ENCODE results near the gene TEPSIN.

The TEPSIN gene

GRCh38 chr17:81238815-81239713, at the start of gene TEPSIN, which contains the start of gene NDUFAF8:
Gene TEPSIN (minus strand): TSS chr17:81239055. CDS start chr17:81239033, 22 bp downstream.
Gene NDUFAF8 (plus strand): TSS chr17:81239318. CDS start chr17:81239364, 46 bp downstream.
- peak; percentile 94 for DNase-seq
- ATAC-seq = peak; percentile 97

- ATAC-seq (no peak), DNase-seq (no peak)
Observed at GRCh38 chr17:81287741-81288430, 49.0 kb upstream of the TEPSIN start.

- no peak for ATAC-seq
- no peak for DNase-seq
Observed at GRCh38 chr17:81287152-81287551, 48.3 kb upstream of the TEPSIN start.

GRCh38 chr17:81286491-81287145, 47.8 kb upstream of the TEPSIN start:
- no peak for DNase-seq
- ATAC-seq = no peak

- no peak for ATAC-seq
- DNase-seq = no peak
Observed at GRCh38 chr17:81285894-81286293, 47.0 kb upstream of the TEPSIN start.

GRCh38 chr17:81285179-81285878, 46.5 kb upstream of the TEPSIN start:
- peak; percentile 79 for DNase-seq
- ATAC-seq = peak; percentile 87

GRCh38 chr17:81282876-81283275, 44.0 kb upstream of the TEPSIN start:
- DNase-seq = no peak
- ATAC-seq = no peak

GRCh38 chr17:81282141-81282540, 43.3 kb upstream of the TEPSIN start:
- DNase-seq = no peak
- no peak for ATAC-seq

- ATAC-seq = no peak
- no peak for DNase-seq
Observed at GRCh38 chr17:81280571-81280970, 41.7 kb upstream of the TEPSIN start.

GRCh38 chr17:81279278-81280275, 40.7 kb upstream of the TEPSIN start:
- no peak for DNase-seq
- no peak for ATAC-seq

- ATAC-seq (no peak), DNase-seq (no peak)
Observed at GRCh38 chr17:81278831-81279230, 40.0 kb upstream of the TEPSIN start.

- ATAC-seq = no peak
- DNase-seq = no peak
Observed at GRCh38 chr17:81277946-81278693, 39.3 kb upstream of the TEPSIN start.

GRCh38 chr17:81277421-81277820, 38.6 kb upstream of the TEPSIN start:
- ATAC-seq (no peak), DNase-seq (no peak)

GRCh38 chr17:81276781-81277180, 37.9 kb upstream of the TEPSIN start:
- ATAC-seq (peak; percentile 41), DNase-seq (no peak)

GRCh38 chr17:81274471-81274855, 35.6 kb upstream of the TEPSIN start:
- DNase-seq (no peak), ATAC-seq (no peak)

- DNase-seq = no peak
Observed at GRCh38 chr17:81273698-81274470, 35.0 kb upstream of the TEPSIN start.

GRCh38 chr17:81272616-81273015, 33.8 kb upstream of the TEPSIN start:
- DNase-seq = no peak
- ATAC-seq = no peak

More at GRCh38 chr17:81273698-81274470, 35.0 kb upstream of the TEPSIN start:
- ATAC-seq = no peak

- ATAC-seq = no peak
Observed at GRCh38 chr17:81271226-81271625, 32.4 kb upstream of the TEPSIN start.

GRCh38 chr17:81270279-81270678, 31.4 kb upstream of the TEPSIN start:
- ATAC-seq (no peak), DNase-seq (no peak)

More at GRCh38 chr17:81271226-81271625, 32.4 kb upstream of the TEPSIN start:
- DNase-seq = no peak
